ENCODE data around the gene ZCCHC7.

DNA sequence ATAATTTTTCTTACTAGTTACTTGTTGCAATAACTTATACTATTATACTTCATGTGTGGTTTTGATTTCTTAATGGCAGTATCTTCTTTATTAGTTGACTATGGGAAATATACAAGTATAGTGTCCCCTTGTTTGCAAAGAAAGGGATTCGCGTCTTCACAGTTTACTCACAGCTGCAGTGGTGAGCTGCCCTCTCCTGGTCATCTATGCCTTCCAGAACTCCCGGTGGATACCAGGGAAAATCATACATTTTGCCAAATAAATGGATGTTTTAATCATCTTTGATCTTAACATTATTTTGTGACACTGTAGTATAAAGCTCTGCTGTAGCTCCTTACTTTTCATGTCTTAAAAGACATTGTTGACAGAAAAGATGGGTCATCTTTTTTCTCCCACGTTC lies 142.0 kb downstream of the ZCCHC7 start:
- TF ChIP-seq, protein P1, sequence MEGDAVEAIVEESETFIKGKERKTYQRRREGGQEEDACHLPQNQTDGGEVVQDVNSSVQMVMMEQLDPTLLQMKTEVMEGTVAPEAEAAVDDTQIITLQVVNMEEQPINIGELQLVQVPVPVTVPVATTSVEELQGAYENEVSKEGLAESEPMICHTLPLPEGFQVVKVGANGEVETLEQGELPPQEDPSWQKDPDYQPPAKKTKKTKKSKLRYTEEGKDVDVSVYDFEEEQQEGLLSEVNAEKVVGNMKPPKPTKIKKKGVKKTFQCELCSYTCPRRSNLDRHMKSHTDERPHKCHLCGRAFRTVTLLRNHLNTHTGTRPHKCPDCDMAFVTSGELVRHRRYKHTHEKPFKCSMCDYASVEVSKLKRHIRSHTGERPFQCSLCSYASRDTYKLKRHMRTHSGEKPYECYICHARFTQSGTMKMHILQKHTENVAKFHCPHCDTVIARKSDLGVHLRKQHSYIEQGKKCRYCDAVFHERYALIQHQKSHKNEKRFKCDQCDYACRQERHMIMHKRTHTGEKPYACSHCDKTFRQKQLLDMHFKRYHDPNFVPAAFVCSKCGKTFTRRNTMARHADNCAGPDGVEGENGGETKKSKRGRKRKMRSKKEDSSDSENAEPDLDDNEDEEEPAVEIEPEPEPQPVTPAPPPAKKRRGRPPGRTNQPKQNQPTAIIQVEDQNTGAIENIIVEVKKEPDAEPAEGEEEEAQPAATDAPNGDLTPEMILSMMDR (IDR thresholded peaks at IDR 0.05; ENCODE audit: low read depth, low read length, poor library complexity, severe bottlenecking): peak; percentile 24
- TF ChIP-seq EZH2phosphoT487 (IDR thresholded peaks at IDR 0.05; ENCODE audit: borderline replicate concordance, low read length): no peak
